Urinary bladder (tissue), 4 donors: ENCODE measurements around the gene GGNBP2. TPM values are rescaled to one million over a fixed set of nuclear protein-coding genes. Genes with fewer than 3 reads are reported as not detected.

ENCODE experiments used
- DNase-seq: peaks from one replicate; pipeline ENCODE4 v3.0.0-alpha.2; 2015; ENCODE audit errors: extremely low spot score
- H3K27ac ChIP-seq: one replicate; pipeline ENCODE4 v1.5.1; 2013; ENCODE audit warnings: low read depth, mild to moderate bottlenecking, moderate library complexity
- H3K36me3 ChIP-seq: one replicate; pipeline ENCODE4 v1.6.1; 2013; ENCODE audit warnings: mild to moderate bottlenecking, moderate library complexity; ENCODE audit not compliant: insufficient read depth
- H3K4me1 ChIP-seq: one replicate; pipeline ENCODE4 v1.6.1; 2013; ENCODE audit warnings: mild to moderate bottlenecking, moderate library complexity; ENCODE audit not compliant: insufficient read depth
- H3K4me3 ChIP-seq: one replicate; pipeline ENCODE4 v1.5.1; 2013; ENCODE audit warnings: low read depth, low read length
- WGBS: extraction: QIAGEN DNeasy Blood & Tissue Kit; methylation state at CpG from one replicate; pipeline ENCODE4 v1.1.7; 2013; 5-methylcytosine and 5-hydroxymethylcytosine counted together
- polyA plus RNA-seq: library from polyadenylated mRNA; stranded (reverse); fragments of 200-250 nt; gene quantifications from one replicate; pipeline ENCODE4 v1.2.3, GENCODE V29; 2013
- total RNA-seq: library from RNA; depleted of rRNA; stranded (reverse); fragments of >200 nt; gene quantifications from one replicate; pipeline ENCODE4 v1.2.3, GENCODE V29; 2014
- donor health status: healthy with polysubstance abuse.
- donor health status: healthy.

The GGNBP2 gene
- total and polyA plus RNA-seq, 2 donors: 46.4 to 86.5 TPM

DNA sequence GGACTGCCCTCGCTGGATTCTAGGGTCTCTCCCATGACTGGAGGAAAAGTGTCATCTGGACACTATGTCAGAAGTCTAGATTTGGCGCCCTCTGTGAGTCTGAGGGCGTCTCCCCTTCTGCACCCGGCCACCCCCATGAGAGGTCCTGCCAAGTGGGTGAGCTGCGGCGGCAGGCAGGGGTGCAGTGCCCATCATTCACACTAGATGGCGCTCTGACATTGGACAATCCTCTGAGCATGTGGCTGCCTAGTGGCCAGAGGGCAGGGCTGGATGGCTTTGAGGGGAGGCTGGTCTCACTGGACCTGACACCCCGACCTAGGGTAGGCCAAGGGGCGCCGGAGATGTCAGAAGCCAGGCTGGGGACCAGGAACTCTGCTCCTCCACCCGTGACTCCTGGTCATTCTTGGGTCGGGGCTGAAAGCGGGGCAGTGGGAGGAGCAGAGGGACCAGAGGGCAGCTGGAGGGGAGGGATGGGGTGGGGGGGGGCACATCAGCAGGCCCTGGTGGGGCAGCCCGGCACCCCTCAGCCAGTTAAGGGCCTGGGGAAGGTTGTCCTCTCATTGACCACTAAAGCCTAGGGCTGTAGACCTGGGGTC is 84.6 kb downstream of the GGNBP2 start:
- Histone ChIP-seq H3K4me1 (no peaks in the 10 kb centered on the region), H3K4me3 (no peak overlapping the region), H3K27ac (no peak overlapping the region), H3K36me3 (no peaks in the 10 kb centered on the region)
- WGBS: 24% methylated on average over 14 of the region's 14 CpGs
- DNase-seq: no peak

DNA sequence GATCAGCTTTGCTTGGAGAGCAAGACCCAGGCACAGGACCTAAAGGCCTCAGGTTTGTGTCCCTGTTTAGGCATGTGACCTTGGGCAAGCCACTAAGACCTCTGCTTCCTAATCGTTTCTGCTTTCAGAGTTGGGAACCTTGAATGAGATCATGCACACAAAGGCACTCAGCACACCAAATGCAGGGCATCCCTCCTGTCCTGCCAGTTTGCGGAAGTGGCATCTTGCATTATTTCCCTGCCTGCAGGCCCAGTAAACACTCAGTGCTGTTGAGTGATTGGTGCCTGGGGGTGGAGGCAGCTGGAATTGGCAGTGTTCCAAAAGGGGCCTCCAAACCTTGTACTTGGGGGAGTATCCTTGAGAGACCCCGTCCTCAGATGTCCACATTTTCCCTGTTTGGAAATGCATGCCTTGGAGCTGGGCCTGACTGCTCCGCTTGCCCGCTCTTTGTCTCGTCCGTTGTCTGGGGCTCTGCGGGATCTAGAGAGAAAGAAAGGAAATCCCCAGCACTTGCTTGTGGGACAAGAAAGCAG is 85.3 kb downstream of the GGNBP2 start:
- Histone ChIP-seq H3K4me3 (no peak overlapping the region), H3K27ac (no peak overlapping the region), H3K4me1 (no peaks in the 10 kb centered on the region), H3K36me3 (no peaks in the 10 kb centered on the region)
- DNase-seq: no peak
- WGBS: 65% methylated on average over 8 of the region's 8 CpGs

GRCh38 chr17:36631022-36631421 is 86.3 kb downstream of the GGNBP2 start:
- no peaks in the 10 kb centered on the region for H3K36me3 ChIP-seq
- no peak overlapping the region for H3K27ac ChIP-seq
- no peak overlapping the region for H3K4me3 ChIP-seq
- no peak for DNase-seq
- H3K4me1 ChIP-seq: no peaks in the 10 kb centered on the region
- WGBS: 77% methylated on average over 4 of the region's 4 CpGs

DNA sequence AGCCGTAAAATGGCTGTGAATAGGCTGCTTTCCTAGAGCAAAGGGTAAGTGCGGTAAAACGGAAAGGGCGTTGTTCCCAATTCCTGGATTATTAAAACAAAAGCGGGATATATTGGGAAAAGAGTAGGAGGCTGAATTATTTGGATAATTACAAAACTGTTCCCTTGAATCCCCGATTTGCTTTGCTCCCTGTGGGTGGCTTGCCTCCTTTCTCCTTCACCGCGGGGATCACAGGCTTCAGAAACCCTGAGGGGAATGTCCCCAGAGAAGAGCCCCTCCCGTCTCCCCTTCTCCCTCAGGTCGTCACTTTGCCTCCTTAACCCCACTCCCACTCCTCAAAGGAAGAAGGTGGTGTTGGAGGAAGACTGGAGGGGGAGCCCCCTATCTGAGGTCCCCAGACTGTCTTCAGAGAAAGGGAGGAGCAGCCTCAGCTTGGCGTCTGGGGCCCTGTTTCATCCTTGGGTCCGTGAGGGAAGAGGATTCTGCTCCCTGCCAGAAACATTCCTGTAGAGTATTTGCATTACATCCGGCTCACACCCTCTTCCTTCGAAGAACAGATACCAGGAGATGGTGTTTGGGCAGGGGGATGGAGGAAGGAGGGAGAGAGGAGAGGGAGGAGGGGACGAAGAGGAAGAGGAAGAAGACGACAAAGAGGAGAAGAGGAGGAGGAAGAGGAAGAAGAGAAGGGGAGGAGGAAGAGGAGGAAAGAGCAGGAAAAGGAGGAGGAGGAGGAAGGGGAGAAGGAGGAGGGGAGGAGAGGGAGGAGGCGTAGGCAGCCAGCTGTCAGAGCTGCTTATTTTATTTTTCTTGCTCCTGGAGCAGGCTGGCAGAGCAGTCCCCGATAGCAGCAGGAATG is 88.4 kb downstream of the GGNBP2 start:
- WGBS: 32% methylated on average over 18 of the region's 18 CpGs
- DNase-seq: no peak
- Histone ChIP-seq H3K36me3 (no peaks in the 10 kb centered on the region), H3K27ac (no peak overlapping the region), H3K4me1 (no peaks in the 10 kb centered on the region), H3K4me3 (no peak overlapping the region)

Other genes starting within 250 kb of the GGNBP2 start
- gene TBC1D3G, start 221.0 kb upstream of the GGNBP2 start, total RNA-seq: not detected
- not detected for gene TBC1D3G, start 221.0 kb upstream of the GGNBP2 start, polyA plus RNA-seq
- gene TBC1D3H, start 156.5 kb upstream of the GGNBP2 start, total RNA-seq: not detected
- 0.33 TPM for gene TBC1D3H, start 156.5 kb upstream of the GGNBP2 start, polyA plus RNA-seq
- 33.7 TPM for gene ZNHIT3, start 58.2 kb upstream of the GGNBP2 start, total RNA-seq
- 51.9 TPM for gene ZNHIT3, start 58.2 kb upstream of the GGNBP2 start, polyA plus RNA-seq
- 48.5 TPM for gene MYO19, start 10.1 kb upstream of the GGNBP2 start, total RNA-seq
- gene MYO19, start 10.1 kb upstream of the GGNBP2 start, polyA plus RNA-seq: 20.2 TPM
- gene PIGW, start 9.9 kb upstream of the GGNBP2 start, total RNA-seq: 5.6 TPM
- gene PIGW, start 9.9 kb upstream of the GGNBP2 start, polyA plus RNA-seq: 6.8 TPM
- gene DHRS11, start 47.0 kb downstream of the GGNBP2 start, total RNA-seq: 3.2 TPM
- 9.4 TPM for gene DHRS11, start 47.0 kb downstream of the GGNBP2 start, polyA plus RNA-seq
- 3.0 TPM for gene MRM1, start 56.7 kb downstream of the GGNBP2 start, total RNA-seq
- gene MRM1, start 56.7 kb downstream of the GGNBP2 start, polyA plus RNA-seq: 7.9 TPM